ENCODE data around the gene NUTF2. TPM values are rescaled to one million over a fixed set of nuclear protein-coding genes. Genes with fewer than 3 reads are reported as not detected.

Gene NUTF2
- total RNA-seq, 1 experiment from 2014 or later: 145 TPM

DNA sequence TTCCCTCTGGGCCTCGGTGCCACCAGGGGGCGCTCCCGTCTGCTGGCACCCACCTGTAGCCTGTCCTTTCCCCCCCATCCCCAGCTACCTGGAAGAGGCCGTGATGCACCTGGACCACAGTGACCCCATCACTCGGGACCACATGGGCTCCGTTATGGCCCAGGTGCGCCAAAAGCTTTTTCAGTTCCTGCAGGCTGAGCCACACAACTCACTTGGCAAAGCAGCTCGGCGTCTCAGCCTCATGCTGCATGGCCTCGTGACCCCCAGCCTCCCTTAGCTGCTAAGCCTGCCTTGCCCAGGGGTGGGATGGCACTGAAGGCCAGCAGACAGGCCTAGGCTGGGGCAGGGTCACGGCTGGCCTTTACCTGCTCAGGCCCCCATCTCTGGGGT lies 37.1 kb downstream of the NUTF2 start:
- CTCF ChIA-PET: interaction anchor here (0.8 to 2.9 kb wide), 14 partner anchors 10 to 427 kb away, joined by 3 to 13 read pairs (median 5); partner anchors contain the start of genes EDC4, PRMT7, PSKH1 and SLC7A6OS
- no peaks in the 10 kb centered on the region for H3K9me3 ChIP-seq (ENCODE audit: control insufficient read depth in 1 of 2, insufficient read depth in 1 of 2, low read depth in 1 of 2, low read length in 2 of 2)
- RAD21 ChIA-PET (ENCODE audit: low non-redundant PET in 1 of 2, low total read pairs in 2 of 2, uncharacterized antibody in 2 of 2, unreplicated experiment in 2 of 2): no interaction called here
- BruUV-seq (replicated peaks): no TSS peak
- H3K79me2 ChIP-seq (ENCODE audit: insufficient read depth, low read length): no peaks in the 10 kb centered on the region
- H3K36me3 ChIP-seq (ENCODE audit: control insufficient read depth in 1 of 2, insufficient read depth in 2 of 2, low read length in 2 of 2): peaks cover 29 to 44% of the 10 kb centered on the region in 2 experiments; a peak in 3 of 4 replicates
- H3K4me2 ChIP-seq (ENCODE audit: low read length): no peak overlapping the region
- no peaks in the 10 kb centered on the region for H3K27me3 ChIP-seq (ENCODE audit: insufficient read depth, low read length)
- H3K9me2 ChIP-seq (ENCODE audit: insufficient read depth): no peaks in the 10 kb centered on the region
- TF ChIP-seq, protein P1, sequence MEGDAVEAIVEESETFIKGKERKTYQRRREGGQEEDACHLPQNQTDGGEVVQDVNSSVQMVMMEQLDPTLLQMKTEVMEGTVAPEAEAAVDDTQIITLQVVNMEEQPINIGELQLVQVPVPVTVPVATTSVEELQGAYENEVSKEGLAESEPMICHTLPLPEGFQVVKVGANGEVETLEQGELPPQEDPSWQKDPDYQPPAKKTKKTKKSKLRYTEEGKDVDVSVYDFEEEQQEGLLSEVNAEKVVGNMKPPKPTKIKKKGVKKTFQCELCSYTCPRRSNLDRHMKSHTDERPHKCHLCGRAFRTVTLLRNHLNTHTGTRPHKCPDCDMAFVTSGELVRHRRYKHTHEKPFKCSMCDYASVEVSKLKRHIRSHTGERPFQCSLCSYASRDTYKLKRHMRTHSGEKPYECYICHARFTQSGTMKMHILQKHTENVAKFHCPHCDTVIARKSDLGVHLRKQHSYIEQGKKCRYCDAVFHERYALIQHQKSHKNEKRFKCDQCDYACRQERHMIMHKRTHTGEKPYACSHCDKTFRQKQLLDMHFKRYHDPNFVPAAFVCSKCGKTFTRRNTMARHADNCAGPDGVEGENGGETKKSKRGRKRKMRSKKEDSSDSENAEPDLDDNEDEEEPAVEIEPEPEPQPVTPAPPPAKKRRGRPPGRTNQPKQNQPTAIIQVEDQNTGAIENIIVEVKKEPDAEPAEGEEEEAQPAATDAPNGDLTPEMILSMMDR (IDR thresholded peaks at IDR 0.05 in 2 of 3, conservative IDR thresholded peaks at IDR 0.05 in 1 of 3; ENCODE audit: borderline replicate concordance in 1 of 3, insufficient read depth in 1 of 3, low read depth in 2 of 3, low read length in 2 of 3): peak; percentile 85 to 92 (median 91)
- TF ChIP-seq MAX (IDR thresholded peaks at IDR 0.05) (no peak), RAD21 (IDR thresholded peaks at IDR 0.05; ENCODE audit: low read depth) (peak; percentile 76)
- H3K4me3 ChIP-seq (replicated peaks in 1 of 2; ENCODE audit: low read depth in 1 of 2, low read length in 2 of 2): no peak overlapping the region
- H3K9ac ChIP-seq (ENCODE audit: low read length): no peak overlapping the region
- no peaks in the 10 kb centered on the region for H3K4me1 ChIP-seq (ENCODE audit: control insufficient read depth in 1 of 2, insufficient read depth in 2 of 2, low read length in 2 of 2)
- intact Hi-C loops (cut with micrococcal nuclease): loop anchor here (1.0 to 10.0 kb wide), 3 partner anchors 44 to 341 kb away; no protein-coding TSS in a partner anchor
- no peak overlapping the region for H3K27ac ChIP-seq (ENCODE audit: low read depth, low read length)
- POLR2A ChIA-PET: no interaction called here
- ATAC-seq: peak; percentile 91
- DNase-seq (ENCODE audit: low read depth, low spot score): peak; percentile 29
- no peak overlapping the region for H2AFZ ChIP-seq (ENCODE audit: low read depth, low read length, poor library complexity, severe bottlenecking)
- H4K20me1 ChIP-seq (ENCODE audit: insufficient read depth): peaks cover 3% of the 10 kb centered on the region; the same call in 1 of the 2 replicates

DNA sequence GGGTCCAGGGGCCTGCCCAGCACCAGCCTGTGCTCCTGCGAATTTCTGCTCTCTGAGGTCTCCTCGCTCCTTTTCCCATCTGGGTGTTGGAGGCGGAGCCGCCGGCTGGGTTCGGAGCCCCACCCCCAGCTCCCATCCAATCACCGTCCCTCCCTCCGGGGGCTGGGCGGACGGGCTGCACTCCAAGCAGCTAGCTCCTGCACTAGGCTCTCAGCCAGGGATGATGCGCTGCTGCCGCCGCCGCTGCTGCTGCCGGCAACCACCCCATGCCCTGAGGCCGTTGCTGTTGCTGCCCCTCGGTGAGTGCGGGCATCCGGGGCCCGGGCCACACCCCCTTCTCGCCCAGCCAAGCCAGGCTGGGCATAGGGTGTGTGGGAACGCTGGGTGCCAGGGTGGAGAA lies 38.0 kb downstream of the NUTF2 start, which contains the start of gene NRN1L:
Gene NRN1L, plus strand, starts transcription at position 202 of the 400 bp plus-strand sequence. Its CDS starts 19 bp downstream, at position 221.
- intact Hi-C loops (cut with micrococcal nuclease): loop anchor here (10.0 kb wide), 1 partner anchor 340 kb away; no protein-coding TSS in a partner anchor
- H3K4me2 ChIP-seq (ENCODE audit: low read length): no peak within 1 kb of the TSS
- ATAC-seq: peak; percentile 59
- H3K79me2 ChIP-seq (ENCODE audit: insufficient read depth, low read length): no peaks in the 10 kb centered on the region
- TF ChIP-seq EZH2phosphoT487 (IDR thresholded peaks at IDR 0.05; ENCODE audit: borderline replicate concordance) (no peak), RAD21 (IDR thresholded peaks at IDR 0.05; ENCODE audit: low read depth) (no peak), SRF (IDR thresholded peaks at IDR 0.05; ENCODE audit: low read depth) (no peak), FOSL1 (IDR thresholded peaks at IDR 0.05; ENCODE audit: low read depth) (no peak), ZBTB33 (IDR thresholded peaks at IDR 0.05; ENCODE audit: extremely low read depth, insufficient replicate concordance, low read length) (no peak), YY1 (IDR thresholded peaks at IDR 0.05; ENCODE audit: extremely low read depth, insufficient replicate concordance, low read depth, low read length) (no peak), SP1 (IDR thresholded peaks at IDR 0.05; ENCODE audit: low read depth) (no peak)
- TF ChIP-seq, protein P1 (IDR thresholded peaks at IDR 0.05 in 2 of 3, conservative IDR thresholded peaks at IDR 0.05 in 1 of 3; ENCODE audit: borderline replicate concordance in 1 of 3, insufficient read depth in 1 of 3, low read depth in 2 of 3, low read length in 2 of 3): no peak
- RAD21 ChIA-PET (ENCODE audit: low non-redundant PET in 1 of 2, low total read pairs in 2 of 2, uncharacterized antibody in 2 of 2, unreplicated experiment in 2 of 2): no interaction called here
- no peak within 1 kb of the TSS for H3K9ac ChIP-seq (ENCODE audit: low read length)
- H3K9me2 ChIP-seq (ENCODE audit: insufficient read depth): no peaks in the 10 kb centered on the region
- H3K27me3 ChIP-seq (ENCODE audit: insufficient read depth, low read length): no peaks in the 10 kb centered on the region
- H3K4me1 ChIP-seq (ENCODE audit: control insufficient read depth in 1 of 2, insufficient read depth in 2 of 2, low read length in 2 of 2): no peaks in the 10 kb centered on the region
- peaks cover 3% of the 10 kb centered on the region; the same call in 1 of the 2 replicates for H4K20me1 ChIP-seq (ENCODE audit: insufficient read depth)
- CTCF ChIA-PET: interaction anchor here (0.8 to 2.9 kb wide), 7 partner anchors 11 to 363 kb away, joined by 3 to 13 read pairs (median 6); partner anchors contain the start of gene EDC4
- BruUV-seq (replicated peaks): no TSS peak
- H2AFZ ChIP-seq (ENCODE audit: low read depth, low read length, poor library complexity, severe bottlenecking): no peak within 1 kb of the TSS
- H3K4me3 ChIP-seq (replicated peaks in 1 of 2; ENCODE audit: low read depth in 1 of 2, low read length in 2 of 2): no peak within 1 kb of the TSS
- H3K36me3 ChIP-seq (ENCODE audit: control insufficient read depth in 1 of 2, insufficient read depth in 2 of 2, low read length in 2 of 2): peaks cover 23 to 36% of the 10 kb centered on the region in 2 experiments; a peak in 3 of 4 replicates
- POLR2A ChIA-PET: no interaction called here
- no peak within 1 kb of the TSS for H3K27ac ChIP-seq (ENCODE audit: low read depth, low read length)
- no peak for DNase-seq (ENCODE audit: low read depth, low spot score)
- no peaks in the 10 kb centered on the region for H3K9me3 ChIP-seq (ENCODE audit: control insufficient read depth in 1 of 2, insufficient read depth in 1 of 2, low read depth in 1 of 2, low read length in 2 of 2)
